Activated B cell treated with CpG ODN at 0.5 μM for 24 hours (primary cell): ENCODE results near the gene CDK4. TPM values are rescaled to one million over a fixed set of nuclear protein-coding genes. Genes with fewer than 3 reads are reported as not detected.

ENCODE experiments used
- ATAC-seq: fragments of 200-7000 bp; cut with Tn5 transposase; one replicate; pipeline ENCODE4 v1.10.0; 2021; ENCODE audit warnings: low read depth, mild to moderate bottlenecking, moderate library complexity
- CTCF ChIA-PET: fragments of 350-600 bp; sonication (Branson Sonifier 250); formaldehyde crosslinking; loops from one replicate; lab custom pipeline; 2021; ENCODE audit warnings: antibody characterized with exemption; lab: Charles Lee
- POLR2A ChIA-PET: fragments of 350-600 bp; sonication (Branson Sonifier 250); formaldehyde crosslinking; loops from one replicate; lab custom pipeline; 2021; ENCODE audit warnings: antibody characterized with exemption; lab: Charles Lee
- DNase-seq: peaks from one replicate; pipeline ENCODE4 v3.0.0; 2022
- H3K27ac Mint-ChIP-seq: one replicate; pipeline ENCODE4 v1.8.0; 2020; ENCODE audit warnings: mixed read lengths
- H3K27me3 Mint-ChIP-seq: one replicate; pipeline ENCODE4 v1.8.0; 2021; ENCODE audit warnings: mixed read lengths
- H3K36me3 Mint-ChIP-seq: one replicate; pipeline ENCODE4 v1.8.0; 2021; ENCODE audit warnings: low read depth, mixed read lengths
- H3K4me1 Mint-ChIP-seq: one replicate; pipeline ENCODE4 v1.8.0; 2021; ENCODE audit warnings: mixed read lengths
- H3K4me3 Mint-ChIP-seq: one replicate; pipeline ENCODE4 v1.8.0; 2020; ENCODE audit warnings: mild to moderate bottlenecking, mixed read lengths
- H3K9me3 Mint-ChIP-seq: one replicate; pipeline ENCODE4 v1.8.0; 2020; ENCODE audit warnings: mixed read lengths
- intact Hi-C: fragments of 100-400 bp; cut with micrococcal nuclease; formaldehyde crosslinking; loops from one replicate; pipeline ENCODE4 v1.15.1; 2024
- total RNA-seq: library from RNA; stranded (reverse); gene quantifications from 2 replicates; pipeline ENCODE4 v1.2.3, GENCODE V29; 2022
- TF ChIP-seq, protein P1 (sequence below): fragments of 200-600 bp; IDR thresholded peaks from one replicate; pipeline ENCODE4 v1.8.0; 2022; ENCODE audit warnings: antibody characterized with exemption, mild to moderate bottlenecking

CDK4 gene
- total RNA-seq, 1 donor from 2014 or later, result 95.7 TPM

DNA sequence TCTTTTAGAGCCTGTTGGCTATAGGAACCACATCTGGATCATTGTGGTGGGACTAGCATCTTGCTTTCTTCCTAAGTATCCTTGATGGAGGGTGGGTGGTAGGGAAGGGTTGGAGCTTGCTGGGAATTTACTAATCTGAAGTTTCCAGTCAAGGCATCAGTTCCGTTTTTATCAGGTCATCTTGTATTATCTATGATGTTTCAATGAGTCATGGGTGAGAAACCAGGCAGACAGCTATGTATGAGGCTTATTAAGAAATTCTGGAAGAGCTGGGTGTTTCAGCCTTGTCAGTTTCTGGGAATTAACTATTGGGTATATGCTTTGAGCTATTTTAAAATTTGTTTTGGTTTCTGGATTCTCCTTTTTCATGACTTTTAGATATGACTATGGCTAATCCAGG is 41.8 kb upstream of the CDK4 start:
- Mint-ChIP-seq H3K27me3 (no peaks in the 10 kb centered on the region), H3K27ac (peak overlapping the region; percentile 50), H3K9me3 (no peaks in the 10 kb centered on the region), H3K4me1 (no peaks in the 10 kb centered on the region), H3K4me3 (no peak overlapping the region), H3K36me3 (peaks cover 77% of the 10 kb centered on the region)
- TF ChIP-seq, protein P1, sequence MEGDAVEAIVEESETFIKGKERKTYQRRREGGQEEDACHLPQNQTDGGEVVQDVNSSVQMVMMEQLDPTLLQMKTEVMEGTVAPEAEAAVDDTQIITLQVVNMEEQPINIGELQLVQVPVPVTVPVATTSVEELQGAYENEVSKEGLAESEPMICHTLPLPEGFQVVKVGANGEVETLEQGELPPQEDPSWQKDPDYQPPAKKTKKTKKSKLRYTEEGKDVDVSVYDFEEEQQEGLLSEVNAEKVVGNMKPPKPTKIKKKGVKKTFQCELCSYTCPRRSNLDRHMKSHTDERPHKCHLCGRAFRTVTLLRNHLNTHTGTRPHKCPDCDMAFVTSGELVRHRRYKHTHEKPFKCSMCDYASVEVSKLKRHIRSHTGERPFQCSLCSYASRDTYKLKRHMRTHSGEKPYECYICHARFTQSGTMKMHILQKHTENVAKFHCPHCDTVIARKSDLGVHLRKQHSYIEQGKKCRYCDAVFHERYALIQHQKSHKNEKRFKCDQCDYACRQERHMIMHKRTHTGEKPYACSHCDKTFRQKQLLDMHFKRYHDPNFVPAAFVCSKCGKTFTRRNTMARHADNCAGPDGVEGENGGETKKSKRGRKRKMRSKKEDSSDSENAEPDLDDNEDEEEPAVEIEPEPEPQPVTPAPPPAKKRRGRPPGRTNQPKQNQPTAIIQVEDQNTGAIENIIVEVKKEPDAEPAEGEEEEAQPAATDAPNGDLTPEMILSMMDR, result no peak
- intact Hi-C loops, result no loop called here
- ATAC-seq (no peak), DNase-seq (no peak)
- POLR2A ChIA-PET, result no interaction called here
- CTCF ChIA-PET, result interaction anchor here (0.8 to 1.4 kb wide), 4 partner anchors 9 to 112 kb away, joined by 3 to 4 read pairs (median 3); no protein-coding TSS in a partner anchor

DNA sequence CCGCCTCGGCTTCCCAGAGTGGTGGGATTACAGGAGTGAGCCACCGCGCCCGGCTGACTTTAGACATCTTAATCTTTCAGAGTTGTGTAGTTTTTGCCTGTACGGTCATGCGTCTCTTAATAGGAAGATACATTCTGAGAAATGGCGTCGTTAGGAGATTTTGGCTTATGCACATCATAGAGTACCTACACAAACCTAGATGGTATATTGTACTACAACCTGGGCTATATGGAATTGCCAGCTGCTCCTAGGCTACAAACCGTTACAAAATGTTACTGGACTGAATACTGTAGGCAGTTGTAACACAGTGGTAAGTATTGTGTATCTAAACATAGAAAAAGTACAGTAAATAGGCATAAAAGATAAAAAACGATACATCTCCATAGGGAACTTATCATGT is 31.8 kb upstream of the CDK4 start:
- Mint-ChIP-seq H3K27me3 (no peaks in the 10 kb centered on the region), H3K36me3 (peaks cover 42% of the 10 kb centered on the region), H3K4me3 (peak overlapping the region; percentile 73), H3K27ac (no peak overlapping the region), H3K9me3 (no peaks in the 10 kb centered on the region), H3K4me1 (peaks cover 22% of the 10 kb centered on the region)
- TF ChIP-seq, protein P1, result no peak
- ChIA-PET POLR2A (interaction anchor here (2.4 kb wide), 1 partner anchor 28 kb away, joined by 11 read pairs; no protein-coding TSS in a partner anchor), CTCF (interaction anchor here (2.7 kb wide), 1 partner anchor 27 kb away, joined by 16 read pairs; no protein-coding TSS in a partner anchor)
- DNase-seq, result no peak
- ATAC-seq, result no peak
- intact Hi-C loops, result loop anchor here (2.0 kb wide), 2 partner anchors 19 to 61 kb away; no protein-coding TSS in a partner anchor

DNA sequence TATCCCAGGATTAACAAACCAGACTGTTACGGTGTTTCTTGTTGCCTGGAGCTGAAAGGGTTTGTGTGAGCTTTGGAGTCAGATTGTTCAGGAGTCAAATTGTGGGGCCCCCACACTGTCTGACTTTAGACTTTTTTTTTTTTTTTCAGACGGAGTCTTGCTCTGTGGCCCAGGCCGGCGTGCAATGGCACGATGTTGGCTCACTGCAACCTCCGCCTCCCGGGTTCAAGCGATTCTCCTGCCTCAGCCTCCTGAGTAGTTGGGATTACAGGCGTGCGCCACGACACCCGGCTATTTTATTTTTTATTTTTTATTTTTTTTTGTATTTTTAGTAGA is 31.3 kb upstream of the CDK4 start:
- ChIA-PET CTCF (interaction anchor here (0.6 to 2.7 kb wide), 9 partner anchors 10 to 303 kb away, joined by 3 to 16 read pairs (median 4); partner anchors contain the start of gene TSPAN31), POLR2A (interaction anchor here (1.0 to 2.4 kb wide), 4 partner anchors 13 to 113 kb away, joined by 3 to 11 read pairs (median 4); no protein-coding TSS in a partner anchor)
- DNase-seq, result no peak
- TF ChIP-seq, protein P1, result no peak
- H3K27me3 Mint-ChIP-seq, result no peaks in the 10 kb centered on the region
- intact Hi-C loops, result loop anchor here (2.0 kb wide), 2 partner anchors 19 to 61 kb away; no protein-coding TSS in a partner anchor
- peaks cover 22% of the 10 kb centered on the region for H3K4me1 Mint-ChIP-seq
- ATAC-seq, result no peak
- no peak overlapping the region for H3K27ac Mint-ChIP-seq
- H3K9me3 Mint-ChIP-seq, result no peaks in the 10 kb centered on the region
- peaks cover 38% of the 10 kb centered on the region for H3K36me3 Mint-ChIP-seq
- peak overlapping the region; percentile 99 for H3K4me3 Mint-ChIP-seq

DNA sequence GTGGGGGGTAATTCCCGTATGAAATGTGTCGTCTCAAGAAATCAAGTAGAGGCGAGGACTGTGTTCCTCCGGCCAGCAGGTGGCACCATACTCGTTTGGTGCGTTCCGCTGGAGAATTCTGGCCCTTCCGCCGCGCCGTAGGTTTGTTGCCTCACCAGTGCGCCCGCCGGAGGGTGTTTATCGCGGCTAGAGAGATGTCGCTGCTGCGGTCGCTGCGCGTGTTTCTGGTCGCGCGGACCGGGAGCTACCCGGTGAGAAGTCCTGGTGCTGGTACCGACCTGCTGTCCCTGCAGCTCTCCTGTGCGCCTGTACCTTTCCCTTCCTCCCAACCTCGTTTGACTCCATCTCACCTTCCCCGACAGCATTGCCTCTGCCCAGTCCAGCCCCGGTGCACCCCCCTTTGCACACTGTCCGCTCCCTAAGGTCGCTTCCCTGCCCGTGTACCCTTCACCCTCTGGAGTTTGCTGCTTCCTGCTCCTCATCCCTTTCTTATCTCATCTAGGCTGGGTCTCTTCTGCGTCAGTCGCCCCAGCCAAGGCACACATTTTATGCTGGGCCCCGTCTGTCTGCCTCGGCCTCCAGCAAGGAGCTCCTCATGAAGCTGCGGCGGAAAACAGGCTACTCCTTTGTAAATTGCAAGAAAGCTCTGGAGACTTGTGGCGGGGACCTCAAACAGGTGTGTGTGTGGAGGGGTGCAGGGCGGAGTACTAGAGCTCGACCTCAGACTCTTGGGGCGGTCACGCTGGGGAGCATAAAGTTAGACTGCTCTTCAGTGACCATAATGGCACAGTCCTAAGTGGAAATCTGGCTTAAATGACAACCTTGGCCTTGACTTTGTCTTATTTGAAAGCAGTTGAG is 30.7 kb upstream of the CDK4 start, which contains the start of gene TSFM:
Gene TSFM (plus strand): TSS at position 180 of the 858 bp plus-strand sequence. CDS start 15 bp downstream, at position 195.
- DNase-seq, result peak; percentile 93
- TF ChIP-seq, protein P1, result no peak
- H3K9me3 Mint-ChIP-seq, result no peaks in the 10 kb centered on the region
- H3K27ac Mint-ChIP-seq, result peak within 1 kb of the TSS; percentile 97
- intact Hi-C loops, result loop anchor here (1.0 to 2.0 kb wide), 6 partner anchors 11 to 122 kb away; partner anchors contain the start of genes CDK4, EEF1AKMT3 and METTL1
- CTCF ChIA-PET, result interaction anchor here (0.6 to 2.7 kb wide), 11 partner anchors 11 to 302 kb away, joined by 3 to 16 read pairs (median 4); partner anchors contain the start of gene TSPAN31
- no peaks in the 10 kb centered on the region for H3K27me3 Mint-ChIP-seq
- peaks cover 34% of the 10 kb centered on the region for H3K36me3 Mint-ChIP-seq
- H3K4me1 Mint-ChIP-seq, result peaks cover 22% of the 10 kb centered on the region
- ATAC-seq, result peak; percentile 97
- H3K4me3 Mint-ChIP-seq, result peak within 1 kb of the TSS; percentile 99
- POLR2A ChIA-PET, result interaction anchor here (1.0 to 2.4 kb wide), 5 partner anchors 11 to 114 kb away, joined by 3 to 11 read pairs (median 5); partner anchors contain the start of genes EEF1AKMT3 and METTL1
